SU-DHL-6 (cell line): ENCODE results near the gene FANCL.

Experiments
- H2AFZ ChIP-seq: fragments of 200-600 bp; sonication (generic); 2 replicates; pipeline ENCODE4 v1.6.1; 2014; ENCODE audit warnings: low read depth, mild to moderate bottlenecking, moderate library complexity, mixed read lengths, antibody characterized with exemption, low read length; ENCODE audit not compliant: severe bottlenecking
- H3F3A ChIP-seq: fragments of 200-600 bp; shearing (Covaris generic); 2 replicates; pipeline ENCODE4 v1.6.0; 2016; ENCODE audit warnings: antibody characterized with exemption, mild to moderate bottlenecking; ENCODE audit not compliant: insufficient read depth
- H3K27ac ChIP-seq: fragments of 200-600 bp; sonication (generic); 2 replicates; pipeline ENCODE4 v1.5.1; 2016; ENCODE audit warnings: low read depth, mild to moderate bottlenecking, low read length, moderate library complexity, mixed read lengths
- H3K27me3 ChIP-seq: fragments of 200-600 bp; sonication (generic), shearing (Covaris generic); 2 replicates; pipeline ENCODE4 v1.6.0; 2014; ENCODE audit warnings: mild to moderate bottlenecking, low read length
- H3K36me3 ChIP-seq: fragments of 200-600 bp; sonication (generic); 2 replicates; pipeline ENCODE4 v1.6.1; 2014; ENCODE audit warnings: mild to moderate bottlenecking, low read length, mixed read lengths
- H3K4me2 ChIP-seq: fragments of 300-600, 200-600 bp; shearing (Covaris generic), sonication (generic); 2 replicates; pipeline ENCODE4 v1.6.0; 2014; ENCODE audit warnings: low read length, low read depth, mild to moderate bottlenecking; ENCODE audit not compliant: poor library complexity, severe bottlenecking
- H3K4me3 ChIP-seq: fragments of 200-600 bp; sonication (generic); 2 replicates; pipeline ENCODE4 v1.5.1; 2014; ENCODE audit warnings: antibody characterized with exemption, low read length, mild to moderate bottlenecking, mixed read lengths; ENCODE audit not compliant: insufficient read depth, poor library complexity, severe bottlenecking
- H3K79me2 ChIP-seq: fragments of 200-600 bp; sonication (generic); 2 replicates; pipeline ENCODE4 v1.6.1; 2014; ENCODE audit warnings: mild to moderate bottlenecking, low read length, moderate library complexity; ENCODE audit not compliant: insufficient read depth
- H3K9ac ChIP-seq: fragments of 200-600 bp; sonication (generic); 2 replicates; pipeline ENCODE4 v1.7.0; 2014; ENCODE audit warnings: mild to moderate bottlenecking, low read length
- H3K9me2 ChIP-seq: fragments of 200-600 bp; sonication (generic); replicated peaks from 2 replicates; pipeline ENCODE4 v1.6.1; 2014; ENCODE audit warnings: low read length; ENCODE audit not compliant: insufficient read depth
- H3K9me3 ChIP-seq: fragments of 200-600 bp; sonication (generic); 2 replicates; pipeline ENCODE4 v1.6.1; 2014; ENCODE audit warnings: low read length, mixed read lengths; ENCODE audit not compliant: insufficient read depth
- H4K20me1 ChIP-seq: fragments of 200-600 bp; sonication (generic); 2 replicates; pipeline ENCODE4 v1.6.1; 2014; ENCODE audit warnings: low read depth, mild to moderate bottlenecking, antibody characterized with exemption, low read length, moderate library complexity, mixed read lengths
- CTCF ChIP-seq: fragments of 200-600 bp; sonication (generic); IDR thresholded peaks from one replicate; pipeline ENCODE4 v1.5.1; 2017; ENCODE audit warnings: antibody characterized with exemption, mild to moderate bottlenecking, low read length, moderate library complexity; ENCODE audit not compliant: insufficient read depth, poor library complexity, severe bottlenecking
- EZH2phosphoT487 ChIP-seq: fragments of 200-600 bp; sonication (generic), shearing (Covaris generic); conservative IDR thresholded peaks from 2 replicates; pipeline ENCODE4 v1.6.1; 2018; ENCODE audit warnings: mild to moderate bottlenecking, antibody characterized with exemption, low read length, moderate library complexity, mixed read lengths

Gene FANCL

GRCh38 chr2:58157754-58158153, 83.4 kb downstream of the FANCL start:
- H3K9ac ChIP-seq = no peak overlapping the region
- no peaks in the 10 kb centered on the region for H3K9me3 ChIP-seq
- H3K4me2 ChIP-seq = no peak overlapping the region
- no peak overlapping the region for H3K27ac ChIP-seq
- no peaks in the 10 kb centered on the region for H3K9me2 ChIP-seq
- H3K36me3 ChIP-seq = peaks cover 45% of the 10 kb centered on the region
- H3F3A ChIP-seq = no peaks in the 10 kb centered on the region
- H4K20me1 ChIP-seq = no peaks in the 10 kb centered on the region
- no peaks in the 10 kb centered on the region for H3K27me3 ChIP-seq
- no peaks in the 10 kb centered on the region for H3K79me2 ChIP-seq
- TF ChIP-seq EZH2phosphoT487 = no peak
- TF ChIP-seq CTCF = no peak
- H3K4me3 ChIP-seq = no peak overlapping the region
- H2AFZ ChIP-seq = no peak overlapping the region

- Histone ChIP-seq H3K9ac (no peak overlapping the region), H3K36me3 (peaks cover 36% of the 10 kb centered on the region), H3K9me3 (no peaks in the 10 kb centered on the region), H3K4me3 (no peak overlapping the region), H4K20me1 (no peaks in the 10 kb centered on the region), H3K27me3 (no peaks in the 10 kb centered on the region), H3K9me2 (no peaks in the 10 kb centered on the region), H3K79me2 (no peaks in the 10 kb centered on the region), H3K27ac (no peak overlapping the region), H3K4me2 (no peak overlapping the region), H2AFZ (no peak overlapping the region), H3F3A (no peaks in the 10 kb centered on the region)
- no peak for TF ChIP-seq EZH2phosphoT487
- no peak for TF ChIP-seq CTCF
These were observed 84.3 kb downstream of the FANCL start for GRCh38 chr2:58156780-58157179.

DNA sequence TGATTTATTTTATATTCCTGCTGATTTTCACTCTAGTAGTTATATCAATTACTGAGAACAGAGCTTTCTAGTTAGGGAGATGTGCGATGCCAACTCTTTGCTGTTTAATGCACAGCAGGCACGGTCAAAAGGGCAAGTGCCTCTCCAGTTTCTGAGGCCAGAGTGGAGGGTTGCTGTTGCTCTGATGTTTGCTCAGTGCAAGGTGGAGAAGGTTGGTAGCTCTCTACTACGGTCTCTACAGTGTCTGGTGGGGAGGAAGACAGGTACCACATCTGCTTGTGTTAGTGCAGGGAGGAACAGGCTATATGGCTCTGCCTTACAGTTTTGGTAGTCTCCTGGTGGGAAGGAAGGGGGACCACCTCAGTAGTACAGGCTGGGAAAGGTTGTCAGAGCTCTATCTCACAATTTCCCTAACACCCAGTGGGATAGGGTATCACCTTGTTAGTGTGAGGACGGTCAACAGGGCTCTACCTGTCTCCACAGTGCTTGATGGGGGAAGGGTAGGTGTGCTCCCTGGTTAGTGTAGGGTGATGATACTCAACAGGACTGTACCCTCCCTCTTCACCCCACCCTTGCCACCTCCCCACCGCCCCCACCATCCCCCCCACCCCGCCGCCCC, 85.9 kb downstream of the FANCL start:
- no peak overlapping the region for H3K27ac ChIP-seq
- H3K4me3 ChIP-seq = no peak overlapping the region
- no peak overlapping the region for H3K4me2 ChIP-seq
- no peak for TF ChIP-seq CTCF
- TF ChIP-seq EZH2phosphoT487 = no peak
- no peaks in the 10 kb centered on the region for H3K9me2 ChIP-seq
- no peaks in the 10 kb centered on the region for H4K20me1 ChIP-seq
- no peaks in the 10 kb centered on the region for H3F3A ChIP-seq
- no peak overlapping the region for H2AFZ ChIP-seq
- no peaks in the 10 kb centered on the region for H3K79me2 ChIP-seq
- peaks cover 27% of the 10 kb centered on the region for H3K36me3 ChIP-seq
- no peak overlapping the region for H3K9ac ChIP-seq
- no peaks in the 10 kb centered on the region for H3K27me3 ChIP-seq
- no peaks in the 10 kb centered on the region for H3K9me3 ChIP-seq
